HepG2 (cell line): ENCODE results near the gene UBAP1. TPM values are rescaled to one million over a fixed set of nuclear protein-coding genes. Genes with fewer than 3 reads are reported as not detected.
"Not testable (repeated sequence)": the region's sequence is repeated elsewhere in the genome, so short reads cannot be mapped to it uniquely, and the experiment has no call there.

Experiments used
- ARID5B ChIP-seq: IDR thresholded peaks from 2 replicates; pipeline ENCODE4 v1.4.0; 2020; ENCODE audit warnings: mild to moderate bottlenecking, missing genetic modification reagents
- KDM3A ChIP-seq: IDR thresholded peaks from 2 replicates; pipeline ENCODE4 v1.6.1; 2018; ENCODE audit warnings: low read depth, missing compliant biosample characterization
- RXRA ChIP-seq: sonication (generic); formaldehyde crosslinking; IDR thresholded peaks from 2 replicates; pipeline ENCODE4 v1.5.1; 2020; ENCODE audit warnings: missing genetic modification reagents
- SOX6 ChIP-seq, 2 experiments: fragments of 450-650 bp in 1 of 2; sonication (generic) in 1 of 2; formaldehyde crosslinking in 1 of 2; IDR thresholded peaks; 2 replicates each; pipeline versions ENCODE4 v1.4.0 to v1.6.1; 2017 to 2020; ENCODE audit warnings: antibody characterized with exemption in 1 of 2, mild to moderate bottlenecking in 1 of 2, missing genetic modification reagents in 1 of 2
- SPEN ChIP-seq: sonication (generic); formaldehyde crosslinking; IDR thresholded peaks from 2 replicates; pipeline ENCODE4 v1.5.1; 2020; ENCODE audit warnings: low read depth, mild to moderate bottlenecking, missing genetic modification reagents
- TEAD3 ChIP-seq: optimal IDR thresholded peaks from 2 replicates; pipeline ENCODE3; 2016; ENCODE audit warnings: borderline replicate concordance
- ZMYM2 ChIP-seq: sonication (generic); formaldehyde crosslinking; IDR thresholded peaks from 2 replicates; pipeline ENCODE4 v1.8.0; 2022; ENCODE audit warnings: mild to moderate bottlenecking, missing genetic modification reagents
- ZNF281 ChIP-seq: sonication (generic); formaldehyde crosslinking; IDR thresholded peaks from 2 replicates; pipeline ENCODE4 v1.4.0; 2020; ENCODE audit warnings: missing genetic modification reagents, borderline replicate concordance
- ZNF317 ChIP-seq: sonication (generic); formaldehyde crosslinking; IDR thresholded peaks from 2 replicates; pipeline ENCODE4 v1.5.0; 2020; ENCODE audit warnings: mild to moderate bottlenecking, missing genetic modification reagents
- ZNF543 ChIP-seq: sonication (generic); formaldehyde crosslinking; IDR thresholded peaks from 2 replicates; pipeline ENCODE4 v1.4.0; 2020; ENCODE audit warnings: mild to moderate bottlenecking, missing genetic modification reagents
- ZNF687 ChIP-seq: sonication (generic); formaldehyde crosslinking; IDR thresholded peaks from 2 replicates; pipeline ENCODE4 v1.5.1; 2020; ENCODE audit warnings: mild to moderate bottlenecking, missing genetic modification reagents, moderate library complexity
- polyA plus RNA-seq, 8 experiments: library from polyadenylated mRNA; depleted of rRNA in 3 of 8; stranded (reverse) in 7 of 8; unstranded in 1 of 8; fragments of >200 nt; fragmentation: Illumina TruSeq in 4 of 8; extraction: Trizol in 4 of 8; gene quantifications; 2 replicates each; pipeline versions ENCODE4 v1.2.1 to v1.2.3, GENCODE V29; 2011 to 2016; ENCODE audit warnings: low read depth in 4 of 8, missing spikeins in 1 of 8, mixed read lengths in 1 of 8; ENCODE audit not compliant: insufficient read depth in 1 of 8
- total RNA-seq, 5 experiments: library from RNA; depleted of rRNA; stranded (reverse); fragments of >200 nt; fragmentation: Illumina TruSeq; extraction: Trizol; gene quantifications; 2 replicates each; pipeline ENCODE4 v1.2.3, GENCODE V29; 2016; ENCODE audit warnings: low read depth in 1 of 5
- TF ChIP-seq, protein P1 (sequence below): sonication (generic); formaldehyde crosslinking; IDR thresholded peaks from 2 replicates; pipeline ENCODE4 v1.4.0; 2020; ENCODE audit warnings: missing genetic modification reagents
- TF ChIP-seq, protein P2 (sequence below): sonication (generic); formaldehyde crosslinking; IDR thresholded peaks from 2 replicates; pipeline ENCODE4 v1.4.0; 2020; ENCODE audit warnings: missing genetic modification reagents, borderline replicate concordance

UBAP1 gene
- total and polyA plus RNA-seq, 2 of the 13 experiments (the other 11 are each of a cell fraction or from before 2014, with no cell fraction given), result 19.5 to 40.5 TPM

DNA sequence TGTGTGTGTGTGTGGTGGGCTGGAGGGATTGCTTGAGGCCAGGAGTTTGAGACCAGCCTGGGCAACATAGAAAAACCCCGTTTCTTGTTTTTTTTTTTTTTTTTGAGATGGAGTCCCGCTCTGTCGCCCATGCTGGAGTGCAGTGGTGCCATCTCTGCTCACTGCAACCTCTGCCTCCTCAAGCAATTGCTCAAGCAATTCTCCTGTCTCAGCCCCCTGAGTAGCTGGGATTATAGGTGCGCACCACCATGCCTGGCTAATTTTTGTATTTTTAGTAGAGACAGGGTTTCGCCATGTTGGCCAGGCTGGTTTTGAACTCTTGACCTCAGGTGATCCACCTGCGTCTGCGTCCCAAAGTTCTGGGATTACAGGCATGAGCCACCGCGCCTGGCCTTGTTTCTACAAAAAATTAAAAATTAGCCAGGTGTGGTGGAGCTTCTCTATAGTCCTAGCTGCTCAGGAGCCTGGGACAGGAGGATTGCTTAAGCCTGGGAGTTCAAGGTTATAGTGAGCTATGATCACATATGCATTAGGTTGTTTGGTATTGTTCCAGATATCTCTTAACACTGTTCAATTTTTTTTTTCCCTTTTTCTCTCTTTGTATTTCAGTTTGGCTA, 47.4 kb downstream of the UBAP1 start (continued):
- TF ChIP-seq TEAD3 (CRISPR knock-in tag) (peak; percentile 71), ZNF281 (CRISPR knock-in tag) (peak; percentile 23; the same call in 1 of the 2 replicates), RXRA (CRISPR knock-in tag) (peak; percentile 93), SOX6 (CRISPR knock-in tag; IDR thresholded peaks at IDR 0.05) (peak; percentile 94), ZNF543 (CRISPR knock-in tag) (0 out of 2 replicates have a peak, but pooled peaks have one; percentile 32), ZNF317 (CRISPR knock-in tag) (0 out of 2 replicates have a peak, but pooled peaks have one; percentile 17), KDM3A (CRISPR knock-in tag) (peak; percentile 44; the same call in 1 of the 2 replicates), ZNF687 (peak; percentile 32; the same call in 1 of the 2 replicates), SPEN (peak; percentile 58; the same call in 1 of the 2 replicates), ZMYM2 (peak; percentile 96), ARID5B (CRISPR knock-in tag) (peak; percentile 95)
- TF ChIP-seq, protein P1, sequence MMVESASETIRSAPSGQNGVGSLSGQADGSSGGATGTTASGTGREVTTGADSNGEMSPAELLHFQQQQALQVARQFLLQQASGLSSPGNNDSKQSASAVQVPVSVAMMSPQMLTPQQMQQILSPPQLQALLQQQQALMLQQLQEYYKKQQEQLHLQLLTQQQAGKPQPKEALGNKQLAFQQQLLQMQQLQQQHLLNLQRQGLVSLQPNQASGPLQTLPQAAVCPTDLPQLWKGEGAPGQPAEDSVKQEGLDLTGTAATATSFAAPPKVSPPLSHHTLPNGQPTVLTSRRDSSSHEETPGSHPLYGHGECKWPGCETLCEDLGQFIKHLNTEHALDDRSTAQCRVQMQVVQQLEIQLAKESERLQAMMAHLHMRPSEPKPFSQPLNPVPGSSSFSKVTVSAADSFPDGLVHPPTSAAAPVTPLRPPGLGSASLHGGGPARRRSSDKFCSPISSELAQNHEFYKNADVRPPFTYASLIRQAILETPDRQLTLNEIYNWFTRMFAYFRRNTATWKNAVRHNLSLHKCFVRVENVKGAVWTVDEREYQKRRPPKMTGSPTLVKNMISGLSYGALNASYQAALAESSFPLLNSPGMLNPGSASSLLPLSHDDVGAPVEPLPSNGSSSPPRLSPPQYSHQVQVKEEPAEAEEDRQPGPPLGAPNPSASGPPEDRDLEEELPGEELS (CRISPR knock-in tag), result peak; percentile 69
- TF ChIP-seq, protein P2, sequence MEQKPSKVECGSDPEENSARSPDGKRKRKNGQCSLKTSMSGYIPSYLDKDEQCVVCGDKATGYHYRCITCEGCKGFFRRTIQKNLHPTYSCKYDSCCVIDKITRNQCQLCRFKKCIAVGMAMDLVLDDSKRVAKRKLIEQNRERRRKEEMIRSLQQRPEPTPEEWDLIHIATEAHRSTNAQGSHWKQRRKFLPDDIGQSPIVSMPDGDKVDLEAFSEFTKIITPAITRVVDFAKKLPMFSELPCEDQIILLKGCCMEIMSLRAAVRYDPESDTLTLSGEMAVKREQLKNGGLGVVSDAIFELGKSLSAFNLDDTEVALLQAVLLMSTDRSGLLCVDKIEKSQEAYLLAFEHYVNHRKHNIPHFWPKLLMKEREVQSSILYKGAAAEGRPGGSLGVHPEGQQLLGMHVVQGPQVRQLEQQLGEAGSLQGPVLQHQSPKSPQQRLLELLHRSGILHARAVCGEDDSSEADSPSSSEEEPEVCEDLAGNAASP (CRISPR knock-in tag), result peak; percentile 75
- TF ChIP-seq SOX6 (IDR thresholded peaks at IDR 0.05), result not testable (repeated sequence)
